Airway epithelial cell (primary cell): ENCODE results near the gene BORA. TPM values are rescaled to one million over a fixed set of nuclear protein-coding genes. Genes with fewer than 3 reads are reported as not detected.

Experiments
- total RNA-seq: library from RNA; depleted of rRNA; stranded (reverse); fragments of >200 nt; gene quantifications from 2 replicates; pipeline ENCODE4 v1.2.3, GENCODE V29; 2015

BORA gene
- total RNA-seq, result 8.2 and 11.3 TPM in 2 replicates

DNA sequence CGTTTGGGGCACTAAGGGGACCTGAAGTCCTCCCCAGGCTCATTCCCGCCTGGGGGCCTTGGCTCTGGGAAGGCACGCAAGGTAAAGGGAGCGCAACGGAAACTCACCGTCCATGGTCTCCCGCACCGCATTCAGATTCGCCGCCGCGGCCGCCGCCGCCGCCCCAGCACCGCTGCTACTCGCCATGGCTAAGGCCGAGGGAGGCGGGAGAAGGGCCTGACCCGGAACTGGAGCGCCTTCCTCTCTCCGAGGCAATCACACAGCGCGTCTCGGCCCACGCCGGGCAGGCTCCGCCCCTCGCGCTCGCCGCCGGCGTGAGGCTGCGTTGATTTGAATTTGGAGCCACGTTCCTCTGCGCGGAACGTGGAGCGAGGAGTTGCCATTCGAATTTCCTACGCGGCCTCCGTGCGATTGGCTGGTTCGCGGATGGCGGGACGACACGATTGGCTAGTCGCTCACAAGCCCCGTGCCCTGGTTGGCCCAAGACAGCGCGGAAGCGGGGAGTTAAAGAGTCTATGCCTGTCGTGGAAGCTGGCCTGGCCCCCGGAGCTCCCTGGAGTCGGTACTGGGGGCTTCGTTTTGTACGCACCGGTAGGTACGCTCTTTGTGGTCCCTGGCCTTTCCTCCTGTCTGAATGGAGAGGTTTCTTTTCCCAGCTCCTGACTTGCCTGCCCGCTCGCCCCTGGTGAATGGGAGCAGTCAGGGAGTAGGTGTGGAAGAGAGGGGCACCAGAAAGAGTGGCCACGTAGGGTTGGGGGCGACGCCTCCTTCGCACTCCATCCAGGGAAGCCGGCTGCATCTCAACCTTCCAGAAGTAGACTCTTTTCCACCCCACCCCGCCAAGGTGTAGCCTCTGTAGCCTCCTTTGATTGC is at the start of gene BORA, which contains the start of gene MZT1:
Gene BORA, plus strand, starts transcription at position 507 of the 873 bp plus-strand sequence. CDS start 1,018 bp downstream, outside the sequence.
Gene MZT1, minus strand, starts transcription at position 213 of the 873 bp plus-strand sequence. Its CDS starts 27 bp downstream, at position 186.

DNA sequence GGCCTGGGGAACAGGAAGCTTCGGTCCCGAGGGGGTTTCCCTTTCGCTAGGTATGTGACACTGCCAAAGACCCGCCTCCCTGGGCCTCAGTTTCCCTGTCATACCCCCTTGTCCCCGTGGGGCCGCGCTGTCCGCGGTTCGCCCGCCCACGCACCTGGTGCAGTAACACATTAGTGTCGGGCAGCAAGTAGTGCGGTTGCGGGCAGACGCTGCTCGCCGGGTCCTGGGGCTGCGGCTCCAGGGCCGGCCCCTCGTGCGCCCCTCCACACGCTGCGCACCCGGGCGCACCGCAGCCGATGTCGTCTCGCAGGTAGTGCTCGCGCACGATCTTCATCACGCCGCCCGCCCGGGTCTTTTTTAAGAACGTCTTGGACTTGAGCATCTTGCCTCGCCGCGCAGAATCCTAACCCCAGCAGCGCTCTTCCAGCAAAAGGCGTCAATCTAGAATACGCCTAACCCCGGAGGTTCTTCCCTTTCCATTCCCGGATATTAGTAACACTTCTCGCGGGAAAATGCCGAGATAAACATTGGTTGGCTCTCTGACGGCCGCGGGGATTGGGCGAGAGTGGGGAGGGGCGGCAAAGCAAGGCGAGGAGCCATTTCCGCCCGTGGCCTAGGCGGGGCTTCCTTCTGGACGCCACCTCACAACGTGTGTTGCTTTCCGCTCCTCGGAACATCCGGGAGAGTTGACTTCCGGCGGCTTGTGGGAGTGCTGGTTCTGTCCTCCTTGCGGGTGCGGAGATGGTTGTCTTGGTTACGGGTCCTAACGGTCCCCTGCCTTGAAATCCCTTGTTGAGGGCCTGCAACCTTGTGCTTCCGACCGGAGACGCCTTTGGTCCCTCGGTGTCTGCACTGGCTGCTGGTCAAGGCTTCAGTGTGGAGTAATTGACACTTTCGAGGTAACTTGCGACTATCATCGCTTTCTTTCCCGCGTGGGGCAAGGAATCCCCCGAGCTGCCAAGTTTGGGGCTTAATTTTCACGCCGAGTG is 54.0 kb downstream of the BORA start, which contains the start of the genes DIS3 and PIBF1:
Gene DIS3, minus strand, starts transcription at position 450 of the 989 bp plus-strand sequence. Its CDS starts 68 bp downstream, at position 382.
Gene PIBF1, plus strand, starts transcription at position 683 of the 989 bp plus-strand sequence. CDS start 1,337 bp downstream, outside the sequence.

Other genes starting within 250 kb of the BORA start
- gene MZT1, start 294 bp upstream of the BORA start, total RNA-seq, result 14.0 and 20.0 TPM in 2 replicates
- gene DIS3, start 54.0 kb downstream of the BORA start, total RNA-seq, result 25.7 and 32.6 TPM in 2 replicates
- gene PIBF1, start 54.2 kb downstream of the BORA start, total RNA-seq, result 8.3 and 32.4 TPM in 2 replicates